Measurements from ENCODE around the gene CRYAB. TPM values are rescaled to one million over a fixed set of nuclear protein-coding genes. Genes with fewer than 3 reads are reported as not detected.

CRYAB gene
- total RNA-seq, 4 donors from 2014 or later = 19.9 to 179 (median 56.5) TPM

DNA sequence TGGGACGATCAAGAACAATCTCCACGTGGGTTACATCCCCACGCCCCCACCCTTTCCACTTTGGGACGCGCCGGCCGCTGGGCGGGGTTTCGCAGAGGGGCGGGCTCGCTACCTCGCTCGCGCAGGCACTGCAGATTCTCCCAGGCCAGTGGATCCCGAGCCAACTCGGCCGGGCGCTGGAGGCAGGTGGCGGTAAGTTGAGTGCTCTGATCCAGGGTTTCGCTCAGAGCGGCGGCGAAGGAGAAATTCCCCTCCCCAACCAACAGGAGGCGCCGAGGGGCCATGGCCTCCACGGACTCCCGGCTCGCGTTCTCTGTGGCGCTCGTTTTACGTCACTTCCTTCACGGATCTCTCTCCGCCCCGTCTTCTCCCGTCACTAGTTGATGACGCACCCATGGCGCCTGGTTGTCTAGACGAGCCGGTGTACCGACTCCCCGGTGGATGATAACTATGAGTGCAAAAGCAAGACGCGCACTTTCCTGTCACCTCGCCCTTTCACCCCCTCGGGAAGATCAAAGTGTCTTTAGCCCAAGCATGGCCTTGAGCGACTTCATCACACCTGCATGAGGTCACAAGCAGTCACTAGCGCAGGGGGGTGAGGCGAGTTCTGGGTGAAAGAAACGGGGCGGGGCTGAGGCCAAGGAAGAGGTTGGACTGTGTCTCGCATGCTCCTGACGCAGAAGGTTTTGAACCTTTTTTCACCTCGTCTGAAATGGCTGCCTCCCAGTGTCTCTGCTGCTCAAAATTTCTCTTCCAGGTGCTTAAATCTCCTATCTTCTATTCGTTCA lies 32.5 kb downstream of the CRYAB start, which contains the start of the genes CFAP68 and FDXACB1:
CFAP68 (plus strand) TSS at position 693 of the 788 bp plus-strand sequence; CDS start at position 713, 20 bp downstream.
FDXACB1 (minus strand) TSS at position 317 of the 788 bp plus-strand sequence; CDS start at position 284, 33 bp downstream.
- peaks cover 0 to 6% of the 10 kb centered on the region in 2 donors for H3K4me1 ChIP-seq
- no peaks in the 10 kb centered on the region for H3K36me3 ChIP-seq
- peak; percentile 96 to 98 for DNase-seq
- H3K4me3 ChIP-seq = peak within 1 kb of the TSS; percentile 59 to 76
- H3K27ac ChIP-seq = peak within 1 kb of the TSS; percentile 96
- intact Hi-C loops (cut with DNase I; ENCODE audit: low total_unique reads) = loop anchor here (10.0 kb wide), 2 partner anchors 56 to 206 kb away; partner anchors contain the start of genes DIXDC1, SDHD and TIMM8B
- H3K27me3 ChIP-seq = no peaks in the 10 kb centered on the region
- H3K9me3 ChIP-seq = no peaks in the 10 kb centered on the region
- peak; percentile 97 to 99 (median 98) for TF ChIP-seq CTCF (IDR thresholded peaks at IDR 0.05)
- TF ChIP-seq POLR2A (IDR thresholded peaks at IDR 0.05) = peak; percentile 65 to 86

GRCh38 chr11:111878385-111878848 lies 33.2 kb downstream of the CRYAB start:
- DNase-seq = no peak
- TF ChIP-seq CTCF (IDR thresholded peaks at IDR 0.05) (no peak), POLR2A (IDR thresholded peaks at IDR 0.05) (no peak)
- H3K27me3 ChIP-seq = no peaks in the 10 kb centered on the region
- peak overlapping the region; percentile 96 for H3K27ac ChIP-seq
- peaks cover 0 to 6% of the 10 kb centered on the region in 2 donors for H3K4me1 ChIP-seq
- no peaks in the 10 kb centered on the region for H3K9me3 ChIP-seq
- intact Hi-C loops (cut with DNase I; ENCODE audit: low total_unique reads) = loop anchor here (10.0 kb wide), 2 partner anchors 56 to 206 kb away; partner anchors contain the start of genes DIXDC1, SDHD and TIMM8B
- H3K36me3 ChIP-seq = no peaks in the 10 kb centered on the region
- peak overlapping the region; percentile 59 to 76 for H3K4me3 ChIP-seq

GRCh38 chr11:111871693-111872161 lies 39.8 kb downstream of the CRYAB start:
- TF ChIP-seq CTCF (IDR thresholded peaks at IDR 0.05) (no peak), POLR2A (IDR thresholded peaks at IDR 0.05) (no peak)
- no peak for DNase-seq
- intact Hi-C loops (cut with DNase I; ENCODE audit: low total_unique reads) = loop anchor here (10.0 kb wide), 2 partner anchors 63 to 213 kb away; partner anchors contain the start of genes DIXDC1, SDHD and TIMM8B
- peak overlapping the region; percentile 67 to 100 for H3K4me3 ChIP-seq
- H3K36me3 ChIP-seq = no peaks in the 10 kb centered on the region
- peak overlapping the region; percentile 92 to 94 for H3K27ac ChIP-seq
- H3K27me3 ChIP-seq = no peaks in the 10 kb centered on the region
- H3K4me1 ChIP-seq = no peaks in the 10 kb centered on the region
- H3K9me3 ChIP-seq = no peaks in the 10 kb centered on the region

DNA sequence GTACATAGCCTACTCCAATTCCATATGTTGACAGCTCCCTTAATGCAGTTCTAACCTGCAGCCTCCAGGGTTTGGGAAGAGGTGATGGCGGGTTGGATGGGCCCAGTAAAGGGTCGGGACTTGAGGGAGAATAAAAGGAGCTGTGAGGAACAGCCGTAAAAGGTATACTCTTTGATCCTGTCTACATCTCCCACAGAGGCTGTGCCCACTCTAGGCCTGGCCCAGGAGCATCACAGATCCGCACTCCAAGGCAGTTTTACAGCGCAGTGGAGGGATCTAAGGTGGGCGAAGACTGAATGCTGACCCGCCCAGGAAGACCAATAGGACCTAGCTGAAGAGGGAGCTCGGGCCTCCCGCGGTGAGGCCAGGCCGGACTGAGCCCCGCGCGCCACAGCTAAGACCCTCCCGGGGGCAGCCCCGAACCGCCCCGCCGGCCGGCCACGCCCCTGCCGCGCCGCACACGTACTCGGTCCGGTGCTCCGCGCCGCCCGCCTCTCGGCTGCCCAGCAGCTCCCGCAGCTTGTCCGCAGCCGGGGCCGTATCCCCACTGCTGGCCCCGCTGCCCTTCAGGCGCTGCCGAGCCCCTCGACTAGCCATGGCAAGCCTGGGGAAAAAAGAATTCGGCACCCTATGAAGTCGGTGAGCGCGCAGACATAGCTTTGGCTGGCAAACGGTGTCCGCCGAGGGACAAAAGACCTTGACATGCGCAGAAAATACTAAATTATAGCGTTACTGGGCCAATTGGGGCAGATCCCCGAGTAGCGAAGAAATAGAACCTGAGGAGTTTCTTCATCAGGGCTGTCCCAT lies 40.5 kb downstream of the CRYAB start, which contains the start of gene ALG9:
ALG9 (minus strand) TSS at position 696 of the 807 bp plus-strand sequence; CDS start at position 597, 99 bp downstream.
- Histone ChIP-seq H3K4me3 (peak within 1 kb of the TSS; percentile 67 to 100), H3K9me3 (no peaks in the 10 kb centered on the region), H3K4me1 (no peaks in the 10 kb centered on the region), H3K36me3 (no peaks in the 10 kb centered on the region), H3K27ac (peak within 1 kb of the TSS; percentile 92 to 94), H3K27me3 (no peaks in the 10 kb centered on the region)
- intact Hi-C loops (cut with DNase I; ENCODE audit: low total_unique reads) = loop anchor here (10.0 kb wide), 2 partner anchors 64 to 214 kb away; partner anchors contain the start of genes DIXDC1, SDHD and TIMM8B
- peak; percentile 82 to 86 for DNase-seq
- peak in 1 of 2 donors; percentile 43 for TF ChIP-seq POLR2A (IDR thresholded peaks at IDR 0.05)
- peak in 2 of 4 experiments; percentile 14 to 37 for TF ChIP-seq CTCF (IDR thresholded peaks at IDR 0.05)
